HG02885 (cell line): ENCODE measurements around the gene PRRC2B.
"Not testable (repeated sequence)": the region's sequence is repeated elsewhere in the genome, so short reads cannot be mapped to it uniquely, and the experiment has no call there.

ENCODE experiments used
- ATAC-seq: cut with Tn5 transposase; IDR thresholded peaks from one replicate; pipeline ENCODE4 v1.9.1; 2021; ENCODE audit warnings: mild to moderate bottlenecking; ENCODE audit not compliant: unreplicated experiment, poor library complexity

Gene PRRC2B

GRCh38 chr9:131525643-131526565 is 132.0 kb downstream of the PRRC2B start:
- no peak for ATAC-seq

- no peak for ATAC-seq
These were observed 134.3 kb downstream of the PRRC2B start for GRCh38 chr9:131528186-131528585.

- no peak for ATAC-seq
These were observed 135.1 kb downstream of the PRRC2B start for GRCh38 chr9:131528886-131529505.

- no peak for ATAC-seq
These were observed 136.0 kb downstream of the PRRC2B start for GRCh38 chr9:131529597-131530545.

GRCh38 chr9:131530546-131530919 is 136.6 kb downstream of the PRRC2B start:
- ATAC-seq: peak; percentile 27

GRCh38 chr9:131530920-131531832 is 137.3 kb downstream of the PRRC2B start, which contains the start of gene UCK1:
Gene UCK1 (minus strand): TSS chr9:131531263. CDS start chr9:131531174, 89 bp downstream.
- peak; percentile 84 for ATAC-seq

GRCh38 chr9:131534721-131535237 is 140.9 kb downstream of the PRRC2B start:
- no peak for ATAC-seq

GRCh38 chr9:131537946-131538345 is 144.1 kb downstream of the PRRC2B start:
- ATAC-seq: no peak

GRCh38 chr9:131539223-131539923 is 145.5 kb downstream of the PRRC2B start:
- ATAC-seq: no peak

GRCh38 chr9:131543141-131543540 is 149.3 kb downstream of the PRRC2B start:
- no peak for ATAC-seq

- ATAC-seq: no peak
These were observed 151.3 kb downstream of the PRRC2B start, which contains the start of gene PRRT1B for GRCh38 chr9:131545003-131545785. Gene PRRT1B (plus strand): TSS chr9:131545523. CDS start chr9:131545616, 93 bp downstream.

GRCh38 chr9:131545786-131546335 is 152.0 kb downstream of the PRRC2B start:
- no peak for ATAC-seq

GRCh38 chr9:131546336-131547084 is 152.6 kb downstream of the PRRC2B start:
- ATAC-seq: no peak

- not testable (repeated sequence) for ATAC-seq
These were observed 155.3 kb downstream of the PRRC2B start for GRCh38 chr9:131549186-131549585.
